Stimulated activated CD8-positive, alpha-beta memory T cell treated with anti-CD3 and anti-CD28 coated beads, Interleukin-4, amount 100 ng/mL, for 48 hours (primary cell): ENCODE data around the gene POLR2L.

Experiments
- DNase-seq: peaks from one replicate; pipeline ENCODE4 v3.0.0-alpha.2; 2020

The POLR2L gene

GRCh38 chr11:868394-868793 lies 26.1 kb upstream of the POLR2L start:
- DNase-seq = no peak

GRCh38 chr11:867856-868358 lies 25.6 kb upstream of the POLR2L start:
- no peak for DNase-seq

- no peak for DNase-seq
These were observed 24.2 kb upstream of the POLR2L start for GRCh38 chr11:866481-866880.

- no peak for DNase-seq
These were observed 23.4 kb upstream of the POLR2L start for GRCh38 chr11:865462-866430.

GRCh38 chr11:864898-865297 lies 22.6 kb upstream of the POLR2L start:
- DNase-seq = no peak

- no peak for DNase-seq
These were observed 21.8 kb upstream of the POLR2L start for GRCh38 chr11:863910-864827.

GRCh38 chr11:863023-863909 lies 20.9 kb upstream of the POLR2L start:
- DNase-seq = no peak

- no peak for DNase-seq
These were observed 20.3 kb upstream of the POLR2L start for GRCh38 chr11:862696-863022.

GRCh38 chr11:862081-862661 lies 19.8 kb upstream of the POLR2L start:
- no peak for DNase-seq

- no peak for DNase-seq
These were observed 18.8 kb upstream of the POLR2L start for GRCh38 chr11:861105-861479.

- DNase-seq = no peak
These were observed 18.1 kb upstream of the POLR2L start for GRCh38 chr11:860234-861104.

- no peak for DNase-seq
These were observed 17.2 kb upstream of the POLR2L start for GRCh38 chr11:859394-860131.

- no peak for DNase-seq
These were observed 16.5 kb upstream of the POLR2L start for GRCh38 chr11:858762-859339.

GRCh38 chr11:858053-858761 lies 15.9 kb upstream of the POLR2L start:
- DNase-seq = no peak

- no peak for DNase-seq
These were observed 14.1 kb upstream of the POLR2L start for GRCh38 chr11:856397-856796.

- no peak for DNase-seq
These were observed 13.5 kb upstream of the POLR2L start for GRCh38 chr11:855796-856195.

GRCh38 chr11:855330-855674 lies 13.0 kb upstream of the POLR2L start:
- no peak for DNase-seq

- no peak for DNase-seq
These were observed 12.4 kb upstream of the POLR2L start for GRCh38 chr11:854601-855329.
